GM12872 (cell line): Measurements from ENCODE around the gene LRP3.

Experiments
- TF ChIP-seq, protein P1 (sequence below): IDR thresholded peaks from 3 replicates; pipeline ENCODE4 v1.5.1; 2011; ENCODE audit warnings: low read depth, mild to moderate bottlenecking, low read length, moderate library complexity; ENCODE audit not compliant: insufficient read depth

LRP3 gene

DNA sequence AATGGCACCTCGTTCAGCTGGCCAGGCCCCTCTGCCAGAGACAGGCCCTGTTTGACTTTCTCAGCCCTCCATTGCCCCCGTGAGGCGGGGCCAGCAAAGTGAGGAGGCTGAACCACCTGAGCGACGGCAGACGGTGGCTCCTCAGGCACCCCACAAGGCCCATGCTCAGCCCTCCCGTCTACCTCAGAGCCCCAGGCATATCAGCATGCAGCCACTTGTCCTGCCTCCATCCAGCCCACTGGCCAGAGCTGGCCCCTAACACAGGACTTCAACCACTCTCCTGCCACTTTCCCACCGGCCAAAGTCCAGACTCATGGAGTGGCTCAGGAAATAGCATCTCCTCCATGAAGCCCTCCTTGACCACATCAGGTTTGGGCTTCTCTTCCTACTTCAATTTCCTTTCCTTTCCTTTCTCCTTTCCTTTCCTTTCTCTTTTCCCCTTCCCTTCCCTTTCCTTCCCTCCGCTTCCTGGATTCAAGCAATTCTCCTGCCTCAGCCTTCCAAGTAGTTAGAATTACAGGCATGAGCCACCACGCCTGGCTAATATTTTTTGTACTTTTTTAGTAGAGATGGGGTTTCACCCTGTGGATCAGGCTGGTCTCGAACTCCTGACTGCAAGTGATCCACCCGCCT, 22.2 kb downstream of the LRP3 start:
- TF ChIP-seq, protein P1, sequence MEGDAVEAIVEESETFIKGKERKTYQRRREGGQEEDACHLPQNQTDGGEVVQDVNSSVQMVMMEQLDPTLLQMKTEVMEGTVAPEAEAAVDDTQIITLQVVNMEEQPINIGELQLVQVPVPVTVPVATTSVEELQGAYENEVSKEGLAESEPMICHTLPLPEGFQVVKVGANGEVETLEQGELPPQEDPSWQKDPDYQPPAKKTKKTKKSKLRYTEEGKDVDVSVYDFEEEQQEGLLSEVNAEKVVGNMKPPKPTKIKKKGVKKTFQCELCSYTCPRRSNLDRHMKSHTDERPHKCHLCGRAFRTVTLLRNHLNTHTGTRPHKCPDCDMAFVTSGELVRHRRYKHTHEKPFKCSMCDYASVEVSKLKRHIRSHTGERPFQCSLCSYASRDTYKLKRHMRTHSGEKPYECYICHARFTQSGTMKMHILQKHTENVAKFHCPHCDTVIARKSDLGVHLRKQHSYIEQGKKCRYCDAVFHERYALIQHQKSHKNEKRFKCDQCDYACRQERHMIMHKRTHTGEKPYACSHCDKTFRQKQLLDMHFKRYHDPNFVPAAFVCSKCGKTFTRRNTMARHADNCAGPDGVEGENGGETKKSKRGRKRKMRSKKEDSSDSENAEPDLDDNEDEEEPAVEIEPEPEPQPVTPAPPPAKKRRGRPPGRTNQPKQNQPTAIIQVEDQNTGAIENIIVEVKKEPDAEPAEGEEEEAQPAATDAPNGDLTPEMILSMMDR: no peak

DNA sequence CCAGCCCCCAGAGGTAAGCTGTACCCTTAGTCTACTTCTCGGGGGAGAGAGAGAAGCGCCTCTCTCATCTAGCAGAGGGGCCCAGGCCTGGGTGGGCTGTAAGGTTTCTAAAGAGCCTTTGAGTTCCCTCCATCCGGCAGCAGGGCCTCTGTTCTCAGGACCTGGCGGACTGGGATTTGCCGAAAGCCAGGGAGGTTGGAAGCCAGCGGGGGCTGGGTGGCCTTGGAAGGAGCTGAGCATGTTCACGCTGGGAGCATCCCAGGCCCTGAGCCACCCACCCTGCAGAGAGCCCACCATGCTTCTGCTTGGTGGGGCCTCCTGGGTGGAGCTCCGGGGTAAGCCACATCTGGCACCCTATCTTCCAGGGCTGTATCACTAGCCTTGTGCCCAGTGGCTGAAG, 23.8 kb downstream of the LRP3 start:
- TF ChIP-seq, protein P1: no peak

DNA sequence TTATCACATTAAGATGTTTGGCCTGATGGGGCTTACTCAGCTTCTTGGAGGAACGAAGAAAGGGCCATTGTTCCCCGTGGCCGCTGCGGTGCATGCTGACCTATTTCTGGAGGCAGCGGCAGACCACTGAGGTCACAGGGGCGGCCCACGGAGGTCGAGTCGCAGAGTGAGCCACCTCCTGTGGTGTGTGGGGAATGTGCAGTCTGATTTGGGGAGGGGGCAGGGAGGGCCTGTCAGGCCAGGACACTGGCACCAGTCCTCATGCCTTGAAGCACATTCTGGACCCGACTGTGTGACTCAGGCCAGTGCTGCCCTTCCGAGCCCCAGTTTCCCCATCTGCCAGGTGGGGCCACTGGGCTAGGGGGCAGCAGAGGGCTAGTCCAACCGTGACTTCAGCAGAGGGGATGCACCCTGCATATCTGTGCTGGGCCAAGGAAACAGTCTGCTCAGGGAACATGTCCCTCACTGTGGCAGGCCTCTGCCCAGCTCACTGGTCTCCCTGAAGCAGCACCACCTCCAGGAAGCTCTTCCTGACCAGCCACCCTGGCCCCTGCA, 25.2 kb downstream of the LRP3 start:
- TF ChIP-seq, protein P1: peak; percentile 41; the same call in 2 of the 3 replicates

DNA sequence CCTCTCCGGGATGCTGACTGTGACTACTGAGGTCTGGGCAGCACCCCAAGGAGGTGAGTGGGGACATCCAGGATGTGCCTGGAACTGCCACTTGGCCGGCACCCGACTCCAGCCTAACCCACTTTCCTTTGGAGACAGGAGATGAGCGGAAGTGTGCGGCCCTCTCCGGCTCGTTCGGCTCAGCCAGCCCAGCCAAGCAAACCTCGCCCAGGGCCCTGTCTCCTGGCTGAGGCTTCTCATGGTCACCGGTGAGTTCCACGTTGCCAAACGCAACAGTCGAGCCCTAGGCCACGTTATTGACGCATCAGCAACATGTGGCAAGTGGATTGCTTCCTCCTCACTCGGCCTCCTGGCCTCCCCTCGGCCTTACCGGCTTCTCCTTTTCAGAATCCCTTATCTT, 26.0 kb downstream of the LRP3 start:
- TF ChIP-seq, protein P1: no peak

DNA sequence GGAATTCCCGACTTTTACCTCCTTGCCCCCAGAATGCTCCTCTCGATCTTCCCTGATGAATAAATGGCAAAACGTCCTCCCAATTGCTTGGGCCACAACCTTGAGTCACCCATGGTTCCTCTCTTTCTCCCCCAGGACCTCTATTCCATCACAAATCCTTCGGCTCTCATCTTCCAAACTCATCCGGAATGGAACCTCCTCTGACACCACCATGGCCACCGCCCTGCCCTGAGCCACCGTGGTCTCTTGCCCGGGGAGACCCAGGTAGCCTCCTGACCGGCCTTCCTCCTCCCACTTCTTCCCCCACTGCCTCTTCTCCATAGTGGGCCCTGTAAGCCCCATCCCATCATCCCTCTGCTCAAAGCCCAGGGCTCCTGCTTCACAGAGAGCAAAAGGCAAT, 26.6 kb downstream of the LRP3 start:
- TF ChIP-seq, protein P1: no peak

DNA sequence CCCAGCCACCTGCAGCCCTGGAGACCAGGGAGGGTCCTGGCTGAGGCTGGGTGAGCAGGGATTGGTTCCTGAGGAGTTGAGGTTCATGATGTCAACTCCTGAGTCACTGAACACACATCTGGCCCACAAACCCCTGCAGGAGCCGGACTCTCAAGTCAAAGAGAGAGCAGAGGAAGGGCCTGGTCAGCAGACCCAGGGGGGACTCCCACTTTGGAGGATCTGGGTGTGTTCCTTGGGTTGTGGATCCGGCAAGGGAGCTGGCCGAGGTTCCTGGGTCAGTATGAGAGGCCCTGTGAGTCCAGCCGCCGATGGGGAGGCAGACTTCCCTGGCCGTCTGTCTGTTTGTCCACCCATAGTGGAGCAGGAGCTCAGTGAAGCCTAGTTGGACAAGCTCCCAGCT, 27.5 kb downstream of the LRP3 start:
- TF ChIP-seq, protein P1: no peak

DNA sequence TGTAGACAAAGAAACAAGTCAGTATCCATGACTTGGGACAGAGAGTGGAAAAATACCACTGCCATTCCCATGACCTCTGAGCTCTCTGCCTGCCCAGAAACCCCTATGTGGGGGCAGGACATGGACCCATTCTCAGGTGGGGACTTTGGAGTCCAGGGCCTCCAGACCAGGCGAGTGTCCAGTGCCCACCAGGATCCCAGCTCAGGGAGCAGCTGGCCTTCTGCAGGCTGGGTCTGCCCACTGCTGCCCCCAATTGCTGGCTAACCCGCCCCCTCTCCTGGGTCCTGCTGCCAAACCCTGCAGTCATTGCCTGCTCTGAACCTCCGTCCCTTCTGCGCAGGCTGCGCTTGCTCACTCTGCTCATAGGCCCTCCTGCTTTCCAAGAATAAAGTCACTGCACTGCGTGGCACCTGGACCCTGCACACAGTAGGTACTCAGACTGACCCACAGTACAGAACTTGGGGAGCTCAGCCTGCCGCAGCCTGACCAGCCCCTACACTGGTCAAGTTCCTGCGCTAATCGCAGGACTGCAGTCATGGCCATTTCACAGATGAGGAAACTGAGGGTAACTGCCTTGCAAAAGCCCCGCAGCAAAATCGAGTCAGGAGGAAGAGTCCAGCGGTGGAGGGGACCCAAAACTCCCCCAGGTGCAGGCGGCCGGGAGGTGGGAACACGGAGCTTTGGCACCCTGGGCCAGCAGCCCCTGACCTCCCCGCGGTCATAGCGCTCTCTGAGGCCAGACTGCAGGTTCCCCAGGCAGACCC, 30.7 kb downstream of the LRP3 start:
- TF ChIP-seq, protein P1: no peak
